ENCODE measurements around the gene PTPDC1.

The PTPDC1 gene

DNA sequence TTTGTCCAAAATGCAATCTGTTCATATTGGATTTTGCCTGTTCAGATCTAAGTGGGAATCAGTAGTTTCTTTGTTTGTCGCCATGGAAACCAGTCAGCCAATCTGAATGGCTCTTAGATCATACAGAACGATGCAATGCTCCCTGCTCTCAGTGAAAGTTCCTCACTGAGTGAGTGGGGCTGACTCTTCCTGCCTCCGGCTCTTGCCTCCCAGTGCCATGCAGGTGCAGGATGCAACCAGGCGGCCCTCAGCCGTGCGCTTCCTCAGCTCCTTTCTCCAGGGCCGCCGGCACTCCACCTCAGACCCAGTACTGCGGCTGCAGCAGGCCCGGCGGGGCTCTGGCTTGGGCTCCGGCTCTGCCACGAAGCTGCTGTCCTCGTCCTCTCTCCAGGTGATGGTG lies at the start of gene PTPDC1:
PTPDC1 (plus strand) TSS at position 151 of the 400 bp plus-strand sequence; CDS start at position 218, 67 bp downstream.
- DNase-seq (ENCODE audit: low spot score) = no peak

DNA sequence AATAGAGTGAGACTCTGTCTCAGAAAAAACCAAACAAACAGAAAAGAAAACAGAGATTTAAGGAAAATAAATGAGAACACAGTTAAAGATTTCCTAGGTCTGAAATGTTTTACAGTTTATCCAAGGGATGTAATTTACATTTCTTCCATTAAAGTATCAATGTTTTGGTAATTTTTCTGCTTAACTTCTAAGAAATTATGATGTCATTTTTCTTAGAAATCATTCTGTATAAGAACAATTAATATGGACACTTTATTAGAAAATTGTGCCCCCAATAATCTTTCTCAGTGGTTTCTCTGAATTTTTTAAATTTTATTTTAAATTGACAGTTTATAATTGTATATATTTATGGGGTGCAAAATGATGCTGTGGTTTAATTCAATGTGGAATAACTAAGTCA lies 49.8 kb upstream of the PTPDC1 start:
- DNase-seq (ENCODE audit: low spot score) = no peak

DNA sequence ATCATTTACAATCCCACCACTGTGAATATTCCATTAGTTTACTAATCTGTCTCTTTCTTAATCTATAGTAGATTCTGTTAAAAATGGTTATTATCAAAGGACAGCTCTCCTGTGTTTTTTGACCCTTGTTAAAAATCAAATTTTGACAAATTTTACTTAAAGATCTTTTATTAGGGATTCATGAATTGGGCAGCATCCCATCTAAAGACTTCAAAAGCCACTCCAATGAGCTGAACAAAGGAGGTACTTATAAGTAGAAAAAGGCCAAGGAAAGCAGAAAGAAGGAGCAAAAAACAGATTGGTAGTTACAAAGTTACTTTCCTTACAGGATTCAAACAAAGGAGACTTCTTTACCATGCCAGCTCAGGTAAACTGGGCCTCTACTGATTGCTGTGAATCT lies 44.5 kb upstream of the PTPDC1 start:
- DNase-seq (ENCODE audit: low spot score) = no peak

- no peak for DNase-seq (ENCODE audit: low spot score)
These were observed 41.5 kb upstream of the PTPDC1 start for GRCh38 chr9:94042516-94043360.

DNA sequence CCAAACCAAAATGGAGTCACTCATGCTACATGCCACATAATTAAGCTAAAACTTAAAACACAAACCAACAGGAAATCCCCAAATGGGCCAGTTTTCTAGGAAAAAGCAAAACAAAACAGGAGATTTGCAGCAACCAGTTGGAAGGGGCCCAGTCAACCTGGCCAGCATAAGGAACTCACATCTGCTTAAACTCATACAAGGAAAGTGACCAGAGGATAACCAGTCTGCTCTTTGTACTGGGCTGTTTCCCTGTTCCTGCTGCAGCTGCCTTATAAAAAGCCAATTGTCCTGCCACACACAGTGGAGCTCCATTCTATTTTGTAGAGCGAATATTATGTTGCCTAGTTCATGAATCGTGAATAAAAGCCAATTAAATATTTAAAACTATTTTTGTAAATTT lies 29.5 kb upstream of the PTPDC1 start:
- DNase-seq (ENCODE audit: low spot score) = no peak

DNA sequence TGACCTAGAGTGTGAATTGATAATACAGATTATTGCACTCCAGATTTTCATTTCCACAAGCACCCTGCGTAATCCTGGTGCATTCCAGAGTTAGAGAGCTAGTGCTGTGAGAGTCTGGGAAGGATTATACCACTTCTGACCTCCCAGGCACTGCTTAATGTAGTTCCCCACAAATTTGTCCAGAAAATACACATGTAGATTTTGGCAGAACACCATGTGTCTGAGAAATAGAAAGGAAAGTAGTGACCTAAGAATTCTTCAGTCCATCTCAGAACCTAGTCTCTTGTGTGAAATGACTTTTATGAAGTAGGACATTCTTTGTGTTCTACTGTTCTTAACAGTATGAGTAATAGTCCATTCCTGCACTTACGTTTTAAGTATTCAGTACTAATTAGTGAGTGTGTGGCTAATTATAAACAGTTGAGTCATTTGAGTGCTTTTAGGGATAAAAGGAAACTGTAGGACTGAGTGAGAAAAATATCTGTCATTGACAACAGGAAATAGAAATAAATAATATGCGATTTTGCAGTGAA lies 27.8 kb upstream of the PTPDC1 start:
- DNase-seq (ENCODE audit: low spot score) = peak; percentile 65

DNA sequence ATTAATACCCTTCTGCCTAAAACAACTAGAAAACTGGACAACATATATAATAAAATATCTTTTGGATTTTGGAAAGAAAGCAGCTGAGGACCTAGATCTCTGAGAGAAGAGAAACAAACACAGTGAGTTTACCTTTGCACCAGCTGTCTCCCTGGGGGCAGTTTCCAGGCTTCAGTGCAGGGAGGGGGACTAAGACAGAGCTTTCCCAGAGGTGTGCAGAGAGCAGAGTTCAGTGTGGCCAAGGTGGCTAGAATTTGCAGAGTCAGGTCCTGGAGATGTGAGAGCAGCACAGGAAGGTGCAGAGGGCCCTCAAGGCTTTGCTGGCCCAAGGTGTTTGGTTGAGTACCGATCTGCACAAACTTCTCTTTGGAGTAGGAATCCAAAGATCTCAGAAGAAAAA lies 26.3 kb upstream of the PTPDC1 start:
- DNase-seq (ENCODE audit: low spot score) = no peak

DNA sequence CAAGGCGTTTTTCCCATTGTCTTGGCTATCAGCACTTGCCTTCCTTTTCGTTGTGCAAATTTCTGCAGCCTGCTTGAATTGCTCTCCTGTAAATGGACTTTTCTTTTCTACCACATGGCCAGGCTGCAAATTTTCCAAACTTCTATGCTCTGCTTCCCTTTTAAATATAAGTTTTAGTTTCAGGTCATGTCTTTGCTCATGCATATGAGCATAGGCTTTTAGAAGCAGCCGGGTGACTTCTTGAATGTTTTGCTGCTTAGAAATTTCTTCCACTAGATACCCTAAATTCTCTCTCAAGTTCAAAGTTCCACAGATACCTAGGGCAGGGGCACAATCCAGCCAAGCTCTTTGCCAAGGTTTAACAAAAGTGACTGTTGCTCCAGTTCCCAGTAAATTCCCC lies 22.4 kb upstream of the PTPDC1 start:
- no peak for DNase-seq (ENCODE audit: low spot score)

DNA sequence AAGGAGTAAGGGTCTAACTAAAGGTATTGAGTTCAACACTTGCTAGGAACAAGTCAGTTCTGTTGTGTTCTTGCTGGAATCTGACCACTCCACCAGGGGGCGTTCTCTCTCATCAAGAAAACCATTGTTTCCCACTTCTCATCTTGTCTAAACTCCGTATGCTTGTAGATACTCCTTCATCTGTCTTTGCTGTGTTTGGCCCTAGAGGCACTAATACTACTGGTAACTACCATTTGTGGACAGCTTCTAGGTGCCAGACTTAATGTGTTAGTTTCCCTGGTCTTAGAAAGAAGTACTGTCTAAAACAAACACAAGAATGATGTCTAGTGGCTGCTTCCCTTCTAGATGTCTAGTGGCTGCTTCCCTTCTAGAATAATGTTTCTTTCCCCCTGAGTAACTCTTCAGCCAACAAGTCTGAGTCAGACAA lies 18.7 kb upstream of the PTPDC1 start:
- DNase-seq (ENCODE audit: low spot score) = peak; percentile 82

DNA sequence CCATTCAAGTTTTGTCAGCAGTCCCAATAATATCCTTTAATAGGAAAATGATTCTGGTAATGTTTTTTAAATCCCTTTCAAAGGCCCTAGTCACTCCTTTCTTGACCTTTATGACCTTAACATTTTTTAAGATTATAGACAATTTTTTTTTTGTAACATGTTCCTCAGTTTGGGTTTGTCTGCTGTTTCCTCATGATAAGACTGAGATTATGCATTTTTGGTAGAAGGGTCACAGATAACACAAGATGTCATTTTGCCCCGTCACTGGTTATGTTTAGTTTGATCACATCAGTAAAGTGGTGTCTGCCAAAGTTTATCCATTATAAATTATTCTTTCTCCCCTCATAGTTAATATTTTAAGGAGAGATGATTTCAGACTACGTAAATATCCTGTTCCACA lies 16.0 kb upstream of the PTPDC1 start:
- DNase-seq (ENCODE audit: low spot score) = no peak

GRCh38 chr9:94076557-94076956 lies 7.7 kb upstream of the PTPDC1 start:
- DNase-seq (ENCODE audit: low spot score) = no peak

GRCh38 chr9:94078086-94078485 lies 6.2 kb upstream of the PTPDC1 start:
- no peak for DNase-seq (ENCODE audit: low spot score)

- no peak for DNase-seq (ENCODE audit: low spot score)
These were observed 5.0 kb upstream of the PTPDC1 start for GRCh38 chr9:94079236-94079635.

GRCh38 chr9:94080249-94080648 lies 4.0 kb upstream of the PTPDC1 start:
- no peak for DNase-seq (ENCODE audit: low spot score)

DNA sequence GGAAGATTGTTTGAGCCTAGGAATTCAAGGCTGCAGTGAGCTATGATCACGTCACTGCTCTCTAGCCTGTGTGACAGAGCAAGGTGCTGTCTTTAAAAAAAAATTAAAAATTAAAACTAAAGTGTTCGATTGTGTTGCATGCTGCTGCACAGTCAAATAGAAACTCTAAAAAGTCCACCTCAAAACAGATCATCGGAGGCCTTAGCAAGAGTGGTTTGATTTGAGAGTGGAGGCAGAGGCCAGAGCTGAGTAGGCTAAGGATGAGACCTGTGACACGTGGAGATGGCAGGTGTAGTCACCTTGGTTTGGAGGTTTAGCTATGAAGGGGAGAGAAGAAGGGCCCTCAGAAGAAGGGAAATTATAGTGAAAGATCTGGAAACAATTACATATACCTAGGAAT lies 2.8 kb upstream of the PTPDC1 start:
- no peak for DNase-seq (ENCODE audit: low spot score)

GRCh38 chr9:94081864-94082463 lies 2.3 kb upstream of the PTPDC1 start:
- no peak for DNase-seq (ENCODE audit: low spot score)

GRCh38 chr9:94082553-94082952 lies 1.7 kb upstream of the PTPDC1 start:
- no peak for DNase-seq (ENCODE audit: low spot score)

GRCh38 chr9:94082956-94083355 lies 1.3 kb upstream of the PTPDC1 start:
- no peak for DNase-seq (ENCODE audit: low spot score)

GRCh38 chr9:94083384-94083783 lies 880 bp upstream of the PTPDC1 start:
- DNase-seq (ENCODE audit: low spot score) = no peak

DNA sequence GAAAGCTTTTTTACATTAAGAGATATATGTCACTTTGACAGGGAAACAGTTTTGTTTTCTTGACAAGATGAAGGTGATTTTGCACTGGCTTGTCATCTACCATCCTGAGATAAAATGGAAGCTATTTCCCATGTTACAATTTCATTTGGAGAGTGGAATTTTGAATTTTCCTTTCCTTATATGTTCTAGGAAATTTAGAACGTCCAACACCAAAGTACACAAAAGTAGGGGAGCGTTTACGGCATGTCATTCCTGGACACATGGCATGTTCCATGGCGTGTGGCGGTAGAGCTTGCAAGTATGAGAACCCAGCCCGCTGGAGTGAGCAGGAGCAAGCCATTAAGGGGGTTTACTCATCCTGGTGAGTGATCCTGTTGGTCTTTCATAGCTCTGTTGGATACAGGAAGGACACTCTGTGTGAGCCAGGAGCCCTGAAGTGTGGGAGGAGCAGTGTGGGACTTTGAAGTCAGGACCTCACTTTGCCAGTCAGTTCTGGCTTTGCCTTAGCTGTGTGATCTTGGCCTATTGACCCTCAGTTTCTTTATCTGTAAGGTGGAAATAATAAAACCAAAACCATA lies 887 bp downstream of the PTPDC1 start:
- no peak for DNase-seq (ENCODE audit: low spot score)

DNA sequence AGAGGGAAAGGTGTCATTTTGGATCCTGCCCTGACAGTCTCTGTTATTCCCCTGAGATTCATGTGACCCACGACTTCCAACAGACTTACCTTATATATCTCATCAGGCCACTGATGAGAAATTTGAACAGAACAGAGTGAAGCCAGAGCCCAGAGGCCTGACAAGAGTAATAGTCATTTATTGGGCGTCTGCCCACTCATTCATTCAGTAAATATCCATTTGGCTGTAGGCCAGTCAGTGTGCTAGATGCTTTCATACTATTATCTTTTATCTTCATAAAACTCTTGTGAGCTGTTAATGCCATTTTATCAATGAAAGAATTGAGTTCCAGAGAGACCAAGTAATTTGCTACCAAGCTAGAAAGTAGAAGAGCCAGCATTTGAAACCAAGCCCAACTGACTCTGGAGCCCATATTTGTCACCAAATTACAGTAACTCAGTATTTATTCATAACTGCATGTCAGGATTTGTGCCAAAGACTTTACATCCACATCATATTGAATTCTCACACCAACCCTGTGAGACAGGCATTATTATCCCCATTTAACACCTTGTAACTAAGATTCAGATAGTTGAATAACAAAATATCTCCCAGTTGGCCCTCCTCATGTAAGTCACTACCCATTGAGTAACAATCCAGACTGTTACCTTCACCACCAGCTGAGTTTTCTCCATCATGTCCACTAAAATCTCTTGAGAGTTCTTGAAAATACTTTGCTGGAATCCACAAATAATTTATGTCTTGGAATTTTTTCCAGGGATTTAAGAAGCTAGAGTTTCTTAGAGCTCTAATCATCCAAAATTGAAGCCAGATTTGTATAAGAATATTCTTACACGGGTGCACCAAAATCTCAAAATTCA lies 2.5 kb downstream of the PTPDC1 start:
- DNase-seq (ENCODE audit: low spot score) = no peak

Data from kidney capillary endothelial cell (primary cell).